GM23338 (cell line): ENCODE results near the gene GATA5. TPM values are rescaled to one million over a fixed set of nuclear protein-coding genes. Genes with fewer than 3 reads are reported as not detected.

Source experiments
- ATAC-seq: fragments of 200-7000 bp; cut with Tn5 transposase; 3 replicates; pipeline ENCODE4 v1.9.1; 2020
- DNase-seq: peaks from one replicate; pipeline ENCODE4 v3.0.0-alpha.2; 2015; ENCODE audit warnings: low spot score
- H2AFZ ChIP-seq: fragments of 200-600 bp; sonication (generic); 2 replicates; pipeline ENCODE4 v1.8.0; 2016; ENCODE audit warnings: antibody characterized with exemption, mild to moderate bottlenecking, moderate library complexity
- H3F3A ChIP-seq: fragments of 200-600 bp; sonication (generic); replicated peaks from 2 replicates; pipeline ENCODE4 v1.8.0; 2017; ENCODE audit warnings: antibody characterized with exemption, mixed run types, low read depth
- H3K27ac ChIP-seq: fragments of 200-600 bp; sonication (generic); 2 replicates; pipeline ENCODE4 v1.6.1; 2016; ENCODE audit warnings: low read depth
- H3K27me3 ChIP-seq: fragments of 200-600 bp; sonication (generic); 2 replicates; pipeline ENCODE4 v1.8.0; 2016; ENCODE audit warnings: mild to moderate bottlenecking, mixed run types, moderate library complexity; ENCODE audit not compliant: insufficient read depth
- H3K36me3 ChIP-seq: fragments of 200-600 bp; sonication (generic); 2 replicates; pipeline ENCODE4 v1.8.0; 2016; ENCODE audit warnings: mild to moderate bottlenecking; ENCODE audit not compliant: insufficient read depth
- H3K4me1 ChIP-seq: fragments of 200-600 bp; sonication (generic); 2 replicates; pipeline ENCODE4 v1.8.0; 2016; ENCODE audit warnings: mild to moderate bottlenecking, moderate library complexity; ENCODE audit not compliant: insufficient read depth
- H3K4me2 ChIP-seq: fragments of 200-600 bp; sonication (generic); 2 replicates; pipeline ENCODE4 v1.7.1; 2017; ENCODE audit warnings: mixed run types
- H3K4me3 ChIP-seq: fragments of 200-600 bp; sonication (generic); 2 replicates; pipeline ENCODE4 v1.6.1; 2016; ENCODE audit warnings: mixed run types
- H3K79me2 ChIP-seq: fragments of 200-600 bp; sonication (generic); replicated peaks from 2 replicates; pipeline ENCODE4 v1.8.0; 2017; ENCODE audit warnings: mild to moderate bottlenecking; ENCODE audit not compliant: insufficient read depth
- H3K9me2 ChIP-seq: fragments of 200-600 bp; sonication (generic); 2 replicates; pipeline ENCODE4 v1.8.0; 2017; ENCODE audit not compliant: insufficient read depth
- H4K20me1 ChIP-seq: fragments of 200-600 bp; sonication (generic); replicated peaks from 2 replicates; pipeline ENCODE4 v1.8.0; 2017; ENCODE audit warnings: mild to moderate bottlenecking; ENCODE audit not compliant: insufficient read depth
- H3K27ac Mint-ChIP-seq: 2 replicates; pipeline ENCODE4 v1.8.0; 2020; ENCODE audit warnings: inconsistent platforms, mild to moderate bottlenecking, moderate library complexity, mixed read lengths
- H3K27me3 Mint-ChIP-seq: 3 replicates; pipeline ENCODE4 v1.8.0; 2022; ENCODE audit warnings: low read depth, mild to moderate bottlenecking, moderate library complexity, mixed read lengths, inconsistent platforms; ENCODE audit not compliant: insufficient read depth, poor library complexity
- H3K36me3 Mint-ChIP-seq: 3 replicates; pipeline ENCODE4 v1.8.0; 2021; ENCODE audit warnings: low read depth, mild to moderate bottlenecking, inconsistent platforms, moderate library complexity, mixed read lengths
- H3K4me1 Mint-ChIP-seq: 3 replicates; pipeline ENCODE4 v1.8.0; 2020; ENCODE audit warnings: mild to moderate bottlenecking, inconsistent platforms, mixed read lengths
- H3K4me3 Mint-ChIP-seq: 3 replicates; pipeline ENCODE4 v1.8.0; 2021; ENCODE audit warnings: moderate library complexity, mild to moderate bottlenecking, inconsistent platforms, mixed read lengths
- H3K9me3 Mint-ChIP-seq: 3 replicates; pipeline ENCODE4 v1.8.0; 2020; ENCODE audit warnings: moderate library complexity, mild to moderate bottlenecking, inconsistent platforms, mixed read lengths
- EZH2phosphoT487 ChIP-seq: fragments of 200-600 bp; sonication (generic); IDR thresholded peaks from one replicate; pipeline ENCODE4 v1.8.1; 2018; ENCODE audit warnings: antibody characterized with exemption; ENCODE audit not compliant: unreplicated experiment
- JUNB ChIP-seq: IDR thresholded peaks from one replicate; pipeline ENCODE4 v1.6.1; 2016; ENCODE audit warnings: antibody characterized with exemption; ENCODE audit not compliant: unreplicated experiment
- NANOG ChIP-seq: IDR thresholded peaks from 2 replicates; pipeline ENCODE4 v1.6.1; 2016; ENCODE audit warnings: antibody characterized with exemption, borderline replicate concordance
- STAT1 ChIP-seq: IDR thresholded peaks from one replicate; pipeline ENCODE4 v1.6.1; 2016; ENCODE audit warnings: antibody characterized with exemption; ENCODE audit not compliant: unreplicated experiment
- ZNF331 ChIP-seq: fragments of 250-450 bp; sonication (Bioruptor Pico); IDR thresholded peaks from 2 replicates; pipeline ENCODE4 v1.5.0; 2020; ENCODE audit warnings: low read depth, mild to moderate bottlenecking, moderate library complexity
- polyA plus RNA-seq: library from polyadenylated mRNA; unstranded; fragments of >200 nt; fragmentation: Nextera tagmentation; extraction: Ambion mirVana; gene quantifications from 2 replicates; pipeline ENCODE4 v1.2.1, GENCODE V29; 2016
- total RNA-seq: library from RNA; depleted of rRNA; stranded (reverse); fragments of >200 nt; shearing (Covaris generic); gene quantifications from 2 replicates; pipeline ENCODE4 v1.2.3, GENCODE V29; 2014
- TF ChIP-seq, protein P1 (sequence below), 2 experiments: fragments of 200-600 bp in 1 of 2; sonication (generic) in 1 of 2; conservative IDR thresholded peaks; 2 replicates each; pipeline versions ENCODE4 v1.5.1 to v1.6.1; 2016 to 2017; ENCODE audit warnings: antibody characterized with exemption in 2 of 2, low read depth in 2 of 2, mild to moderate bottlenecking in 2 of 2, moderate library complexity in 1 of 2
- TF ChIP-seq, protein P2 (sequence below): IDR thresholded peaks from one replicate; pipeline ENCODE4 v1.6.1; 2018; ENCODE audit warnings: antibody characterized with exemption; ENCODE audit not compliant: unreplicated experiment
- TF ChIP-seq, protein P3 (sequence below): fragments of 250-450 bp; sonication (Bioruptor Pico); IDR thresholded peaks from 2 replicates; pipeline ENCODE4 v1.5.0; 2020; ENCODE audit warnings: mild to moderate bottlenecking, moderate library complexity

GATA5 gene
- total and polyA plus RNA-seq, 2 experiments from 2014 or later: 0.60 to 0.73 TPM

DNA sequence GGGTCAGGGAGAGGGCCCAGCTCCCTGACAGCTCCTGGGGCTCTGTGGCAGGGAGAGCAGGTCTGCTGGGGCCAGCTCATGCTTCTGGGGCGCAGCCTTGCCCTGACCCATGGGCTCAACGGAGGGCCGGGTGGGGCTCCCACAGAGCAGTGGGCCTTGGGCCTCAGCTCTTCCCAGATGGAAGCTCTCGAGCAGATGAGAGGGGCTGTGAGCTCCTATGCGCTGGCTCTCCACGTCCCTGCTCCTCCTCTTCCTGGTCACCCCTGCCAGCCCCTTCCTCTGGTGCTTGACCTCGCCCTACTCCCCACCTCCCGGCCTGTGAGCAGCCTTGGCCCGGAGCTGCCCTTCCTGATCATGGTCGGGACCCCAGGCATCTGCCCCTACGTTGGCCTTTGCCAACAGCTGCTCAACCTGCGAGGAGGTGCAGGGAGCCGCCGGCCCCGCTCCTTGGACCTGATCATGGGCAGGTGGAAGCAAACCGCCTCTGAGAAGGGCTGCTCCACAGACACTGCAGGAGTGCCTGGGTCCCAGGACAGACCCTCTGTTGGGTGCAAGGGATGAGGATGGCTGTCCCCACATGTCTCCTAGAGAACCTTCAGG lies 26.8 kb upstream of the GATA5 start (continued):
- TF ChIP-seq, protein P1, sequence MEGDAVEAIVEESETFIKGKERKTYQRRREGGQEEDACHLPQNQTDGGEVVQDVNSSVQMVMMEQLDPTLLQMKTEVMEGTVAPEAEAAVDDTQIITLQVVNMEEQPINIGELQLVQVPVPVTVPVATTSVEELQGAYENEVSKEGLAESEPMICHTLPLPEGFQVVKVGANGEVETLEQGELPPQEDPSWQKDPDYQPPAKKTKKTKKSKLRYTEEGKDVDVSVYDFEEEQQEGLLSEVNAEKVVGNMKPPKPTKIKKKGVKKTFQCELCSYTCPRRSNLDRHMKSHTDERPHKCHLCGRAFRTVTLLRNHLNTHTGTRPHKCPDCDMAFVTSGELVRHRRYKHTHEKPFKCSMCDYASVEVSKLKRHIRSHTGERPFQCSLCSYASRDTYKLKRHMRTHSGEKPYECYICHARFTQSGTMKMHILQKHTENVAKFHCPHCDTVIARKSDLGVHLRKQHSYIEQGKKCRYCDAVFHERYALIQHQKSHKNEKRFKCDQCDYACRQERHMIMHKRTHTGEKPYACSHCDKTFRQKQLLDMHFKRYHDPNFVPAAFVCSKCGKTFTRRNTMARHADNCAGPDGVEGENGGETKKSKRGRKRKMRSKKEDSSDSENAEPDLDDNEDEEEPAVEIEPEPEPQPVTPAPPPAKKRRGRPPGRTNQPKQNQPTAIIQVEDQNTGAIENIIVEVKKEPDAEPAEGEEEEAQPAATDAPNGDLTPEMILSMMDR (conservative IDR thresholded peaks at IDR 0.05; ENCODE audit: low read depth in 2 of 2): no peak
- TF ChIP-seq STAT1: no peak
- TF ChIP-seq, protein P2, sequence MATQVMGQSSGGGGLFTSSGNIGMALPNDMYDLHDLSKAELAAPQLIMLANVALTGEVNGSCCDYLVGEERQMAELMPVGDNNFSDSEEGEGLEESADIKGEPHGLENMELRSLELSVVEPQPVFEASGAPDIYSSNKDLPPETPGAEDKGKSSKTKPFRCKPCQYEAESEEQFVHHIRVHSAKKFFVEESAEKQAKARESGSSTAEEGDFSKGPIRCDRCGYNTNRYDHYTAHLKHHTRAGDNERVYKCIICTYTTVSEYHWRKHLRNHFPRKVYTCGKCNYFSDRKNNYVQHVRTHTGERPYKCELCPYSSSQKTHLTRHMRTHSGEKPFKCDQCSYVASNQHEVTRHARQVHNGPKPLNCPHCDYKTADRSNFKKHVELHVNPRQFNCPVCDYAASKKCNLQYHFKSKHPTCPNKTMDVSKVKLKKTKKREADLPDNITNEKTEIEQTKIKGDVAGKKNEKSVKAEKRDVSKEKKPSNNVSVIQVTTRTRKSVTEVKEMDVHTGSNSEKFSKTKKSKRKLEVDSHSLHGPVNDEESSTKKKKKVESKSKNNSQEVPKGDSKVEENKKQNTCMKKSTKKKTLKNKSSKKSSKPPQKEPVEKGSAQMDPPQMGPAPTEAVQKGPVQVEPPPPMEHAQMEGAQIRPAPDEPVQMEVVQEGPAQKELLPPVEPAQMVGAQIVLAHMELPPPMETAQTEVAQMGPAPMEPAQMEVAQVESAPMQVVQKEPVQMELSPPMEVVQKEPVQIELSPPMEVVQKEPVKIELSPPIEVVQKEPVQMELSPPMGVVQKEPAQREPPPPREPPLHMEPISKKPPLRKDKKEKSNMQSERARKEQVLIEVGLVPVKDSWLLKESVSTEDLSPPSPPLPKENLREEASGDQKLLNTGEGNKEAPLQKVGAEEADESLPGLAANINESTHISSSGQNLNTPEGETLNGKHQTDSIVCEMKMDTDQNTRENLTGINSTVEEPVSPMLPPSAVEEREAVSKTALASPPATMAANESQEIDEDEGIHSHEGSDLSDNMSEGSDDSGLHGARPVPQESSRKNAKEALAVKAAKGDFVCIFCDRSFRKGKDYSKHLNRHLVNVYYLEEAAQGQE: no peak

DNA sequence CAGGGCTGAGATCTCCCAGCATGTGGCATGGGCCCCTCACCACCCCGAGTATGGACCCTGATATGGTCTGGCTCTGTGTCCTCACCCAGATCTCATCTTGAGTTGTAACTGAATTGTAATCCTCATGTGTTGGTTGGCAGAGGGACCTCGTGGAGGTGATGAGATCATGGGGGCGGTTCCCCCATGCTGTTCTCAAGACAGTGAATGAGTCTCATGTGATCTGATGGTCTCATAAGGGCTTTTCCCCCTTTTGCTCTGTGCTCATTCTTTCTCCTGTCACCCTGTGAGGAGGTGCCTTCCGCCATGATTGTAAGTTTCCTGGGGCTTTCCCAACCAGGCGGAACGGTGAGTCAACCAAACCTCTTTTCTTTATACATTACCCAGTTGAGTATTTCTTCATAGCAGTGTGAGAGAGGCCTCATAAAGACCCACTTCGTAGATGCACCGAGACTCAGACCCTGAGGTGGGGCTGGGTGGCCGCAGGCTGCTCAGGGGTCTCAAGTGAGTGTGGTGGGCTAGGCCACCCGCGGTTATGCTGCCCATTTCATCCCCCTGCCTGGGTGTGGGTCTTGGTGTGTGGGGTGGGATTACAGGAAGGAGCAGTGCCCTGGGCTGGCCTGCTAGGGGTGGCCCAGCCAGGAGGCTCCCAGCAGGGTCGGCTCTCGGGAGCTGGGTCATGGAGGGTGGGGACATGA lies 26.2 kb upstream of the GATA5 start:
- Mint-ChIP-seq H3K27me3 (peaks cover 23% of the 10 kb centered on the region), H3K27ac (no peak overlapping the region), H3K9me3 (peaks cover 3% of the 10 kb centered on the region; the same call in 2 of the 3 replicates), H3K4me3 (no peak overlapping the region), H3K36me3 (no peaks in the 10 kb centered on the region; the same call in 2 of the 3 replicates), H3K4me1 (peaks cover 2% of the 10 kb centered on the region; the same call in 2 of the 3 replicates)
- no peak for ATAC-seq
- no peaks in the 10 kb centered on the region for H4K20me1 ChIP-seq
- H3K4me2 ChIP-seq: no peak overlapping the region
- no peak overlapping the region for H3K27ac ChIP-seq
- H3K27me3 ChIP-seq: no peaks in the 10 kb centered on the region
- no peaks in the 10 kb centered on the region for H3K36me3 ChIP-seq
- no peaks in the 10 kb centered on the region for H3K9me2 ChIP-seq
- no peak overlapping the region for H3K4me3 ChIP-seq
- no peaks in the 10 kb centered on the region for H3K79me2 ChIP-seq
- H2AFZ ChIP-seq: no peak overlapping the region
- DNase-seq: no peak
- H3F3A ChIP-seq: peaks cover 5% of the 10 kb centered on the region; the same call in 1 of the 2 replicates
- no peaks in the 10 kb centered on the region; the same call in 1 of the 2 replicates for H3K4me1 ChIP-seq
- TF ChIP-seq JUNB (no peak), NANOG (no peak), EZH2phosphoT487 (no peak), ZNF331 (CRISPR knock-in tag) (no peak)
- TF ChIP-seq, protein P3, sequence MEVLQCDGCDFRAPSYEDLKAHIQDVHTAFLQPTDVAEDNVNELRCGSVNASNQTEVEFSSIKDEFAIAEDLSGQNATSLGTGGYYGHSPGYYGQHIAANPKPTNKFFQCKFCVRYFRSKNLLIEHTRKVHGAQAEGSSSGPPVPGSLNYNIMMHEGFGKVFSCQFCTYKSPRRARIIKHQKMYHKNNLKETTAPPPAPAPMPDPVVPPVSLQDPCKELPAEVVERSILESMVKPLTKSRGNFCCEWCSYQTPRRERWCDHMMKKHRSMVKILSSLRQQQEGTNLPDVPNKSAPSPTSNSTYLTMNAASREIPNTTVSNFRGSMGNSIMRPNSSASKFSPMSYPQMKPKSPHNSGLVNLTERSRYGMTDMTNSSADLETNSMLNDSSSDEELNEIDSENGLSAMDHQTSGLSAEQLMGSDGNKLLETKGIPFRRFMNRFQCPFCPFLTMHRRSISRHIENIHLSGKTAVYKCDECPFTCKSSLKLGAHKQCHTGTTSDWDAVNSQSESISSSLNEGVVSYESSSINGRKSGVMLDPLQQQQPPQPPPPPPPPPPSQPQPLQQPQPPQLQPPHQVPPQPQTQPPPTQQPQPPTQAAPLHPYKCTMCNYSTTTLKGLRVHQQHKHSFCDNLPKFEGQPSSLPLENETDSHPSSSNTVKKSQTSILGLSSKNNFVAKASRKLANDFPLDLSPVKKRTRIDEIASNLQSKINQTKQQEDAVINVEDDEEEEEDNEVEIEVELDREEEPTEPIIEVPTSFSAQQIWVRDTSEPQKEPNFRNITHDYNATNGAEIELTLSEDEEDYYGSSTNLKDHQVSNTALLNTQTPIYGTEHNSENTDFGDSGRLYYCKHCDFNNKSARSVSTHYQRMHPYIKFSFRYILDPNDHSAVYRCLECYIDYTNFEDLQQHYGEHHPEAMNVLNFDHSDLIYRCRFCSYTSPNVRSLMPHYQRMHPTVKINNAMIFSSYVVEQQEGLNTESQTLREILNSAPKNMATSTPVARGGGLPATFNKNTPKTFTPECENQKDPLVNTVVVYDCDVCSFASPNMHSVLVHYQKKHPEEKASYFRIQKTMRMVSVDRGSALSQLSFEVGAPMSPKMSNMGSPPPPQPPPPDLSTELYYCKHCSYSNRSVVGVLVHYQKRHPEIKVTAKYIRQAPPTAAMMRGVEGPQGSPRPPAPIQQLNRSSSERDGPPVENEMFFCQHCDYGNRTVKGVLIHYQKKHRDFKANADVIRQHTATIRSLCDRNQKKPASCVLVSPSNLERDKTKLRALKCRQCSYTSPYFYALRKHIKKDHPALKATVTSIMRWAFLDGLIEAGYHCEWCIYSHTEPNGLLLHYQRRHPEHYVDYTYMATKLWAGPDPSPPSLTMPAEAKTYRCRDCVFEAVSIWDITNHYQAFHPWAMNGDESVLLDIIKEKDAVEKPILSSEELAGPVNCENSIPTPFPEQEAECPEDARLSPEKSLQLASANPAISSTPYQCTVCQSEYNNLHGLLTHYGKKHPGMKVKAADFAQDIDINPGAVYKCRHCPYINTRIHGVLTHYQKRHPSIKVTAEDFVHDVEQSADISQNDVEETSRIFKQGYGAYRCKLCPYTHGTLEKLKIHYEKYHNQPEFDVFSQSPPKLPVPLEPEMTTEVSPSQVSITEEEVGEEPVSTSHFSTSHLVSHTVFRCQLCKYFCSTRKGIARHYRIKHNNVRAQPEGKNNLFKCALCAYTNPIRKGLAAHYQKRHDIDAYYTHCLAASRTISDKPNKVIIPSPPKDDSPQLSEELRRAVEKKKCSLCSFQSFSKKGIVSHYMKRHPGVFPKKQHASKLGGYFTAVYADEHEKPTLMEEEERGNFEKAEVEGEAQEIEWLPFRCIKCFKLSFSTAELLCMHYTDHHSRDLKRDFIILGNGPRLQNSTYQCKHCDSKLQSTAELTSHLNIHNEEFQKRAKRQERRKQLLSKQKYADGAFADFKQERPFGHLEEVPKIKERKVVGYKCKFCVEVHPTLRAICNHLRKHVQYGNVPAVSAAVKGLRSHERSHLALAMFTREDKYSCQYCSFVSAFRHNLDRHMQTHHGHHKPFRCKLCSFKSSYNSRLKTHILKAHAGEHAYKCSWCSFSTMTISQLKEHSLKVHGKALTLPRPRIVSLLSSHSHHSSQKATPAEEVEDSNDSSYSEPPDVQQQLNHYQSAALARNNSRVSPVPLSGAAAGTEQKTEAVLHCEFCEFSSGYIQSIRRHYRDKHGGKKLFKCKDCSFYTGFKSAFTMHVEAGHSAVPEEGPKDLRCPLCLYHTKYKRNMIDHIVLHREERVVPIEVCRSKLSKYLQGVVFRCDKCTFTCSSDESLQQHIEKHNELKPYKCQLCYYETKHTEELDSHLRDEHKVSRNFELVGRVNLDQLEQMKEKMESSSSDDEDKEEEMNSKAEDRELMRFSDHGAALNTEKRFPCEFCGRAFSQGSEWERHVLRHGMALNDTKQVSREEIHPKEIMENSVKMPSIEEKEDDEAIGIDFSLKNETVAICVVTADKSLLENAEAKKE: no peak
- TF ChIP-seq, protein P2: no peak
